ENCODE results near the gene CYP39A1. TPM values are rescaled to one million over a fixed set of nuclear protein-coding genes. Genes with fewer than 3 reads are reported as not detected.

CYP39A1 gene
- total RNA-seq, 2 donors from 2014 or later = not detected

DNA sequence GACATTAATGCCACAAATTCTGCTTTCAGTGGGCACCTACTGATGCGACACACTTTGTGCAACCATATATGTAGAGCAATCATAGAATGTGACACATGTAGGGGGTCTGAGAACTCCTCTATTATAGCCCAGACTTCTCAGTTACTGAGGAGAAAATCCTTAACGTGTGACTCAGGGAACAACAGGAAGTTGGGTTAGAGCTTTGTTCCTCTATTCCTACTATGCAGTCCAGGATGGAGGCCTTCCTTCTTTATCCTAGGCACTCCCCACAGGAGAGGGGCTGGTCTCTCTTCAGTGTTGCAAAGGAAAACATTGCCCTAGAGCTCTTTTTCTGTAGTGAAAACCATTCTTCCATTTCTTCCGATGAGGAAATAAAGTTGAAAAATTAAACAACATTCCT is 121.7 kb downstream of the CYP39A1 start:
- H3K4me3 Mint-ChIP-seq = no peak overlapping the region
- no peaks in the 10 kb centered on the region for H3K4me1 Mint-ChIP-seq
- no peak for ATAC-seq (replicated peaks)
- no peaks in the 10 kb centered on the region for H3K36me3 Mint-ChIP-seq (ENCODE audit: low read depth)
- H3K27me3 Mint-ChIP-seq = peaks cover 34% of the 10 kb centered on the region
- no peaks in the 10 kb centered on the region for H3K9me3 Mint-ChIP-seq
- no peak overlapping the region for H3K27ac Mint-ChIP-seq

DNA sequence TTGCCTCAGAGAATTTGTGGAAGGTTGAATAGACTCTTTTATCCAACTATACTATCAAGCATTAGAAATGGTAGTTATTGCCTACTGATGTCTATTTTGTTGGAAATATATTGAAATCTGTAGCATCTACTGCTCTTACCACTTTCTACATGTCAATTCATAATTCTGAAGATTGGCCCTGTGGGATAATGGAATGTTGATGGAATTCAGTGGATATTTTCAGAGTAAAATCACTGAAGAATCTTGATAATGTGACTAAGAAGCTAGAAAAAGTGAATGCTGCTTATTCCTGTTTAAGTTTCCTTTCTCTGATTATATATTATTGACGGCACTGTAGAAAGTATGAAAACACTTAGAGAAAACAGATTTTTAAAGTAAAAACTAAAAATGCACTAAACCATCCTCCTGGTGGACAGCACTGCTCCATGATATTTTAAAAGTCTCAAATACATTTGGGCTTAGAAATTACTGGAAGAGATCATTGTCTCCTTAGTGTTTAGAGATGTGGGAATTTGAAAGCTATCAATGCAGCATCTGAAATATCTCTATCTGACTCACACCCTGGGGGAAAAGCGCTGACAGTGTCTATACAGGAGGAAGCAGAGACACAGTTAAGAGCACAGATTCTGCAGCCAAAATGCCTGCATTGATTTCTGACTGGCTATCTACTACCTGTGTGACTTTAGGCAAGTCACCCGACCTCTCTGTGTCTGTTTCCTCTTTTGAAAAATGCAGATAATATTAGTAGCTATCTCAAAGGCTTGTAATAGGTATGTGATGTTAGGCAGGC is 123.5 kb downstream of the CYP39A1 start:
- no peak for ATAC-seq (replicated peaks)
- Mint-ChIP-seq H3K4me1 (no peaks in the 10 kb centered on the region), H3K36me3 (ENCODE audit: low read depth) (no peaks in the 10 kb centered on the region), H3K27me3 (peaks cover 37% of the 10 kb centered on the region), H3K27ac (no peak overlapping the region), H3K9me3 (no peaks in the 10 kb centered on the region), H3K4me3 (no peak overlapping the region)

DNA sequence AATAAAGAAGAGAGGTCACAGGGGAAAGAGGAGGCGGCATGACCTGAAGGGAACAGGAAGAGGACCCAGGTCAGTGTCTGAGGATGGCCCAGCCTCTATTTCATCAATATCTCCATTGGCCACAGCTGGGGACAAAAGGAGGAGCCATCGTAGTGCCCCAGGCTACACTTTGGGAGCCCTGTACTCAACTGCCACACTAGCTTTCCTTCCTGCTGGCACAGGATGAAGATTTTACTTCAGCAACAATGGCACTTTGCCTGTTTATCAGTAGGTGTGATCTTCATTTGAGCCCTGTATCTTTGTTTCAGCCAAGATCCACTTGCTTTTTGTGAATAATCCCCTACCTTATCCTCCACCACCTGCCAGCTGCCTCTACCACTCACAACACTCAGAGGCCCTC is 126.0 kb downstream of the CYP39A1 start:
- Mint-ChIP-seq H3K9me3 (peaks cover 3% of the 10 kb centered on the region), H3K4me3 (no peak overlapping the region), H3K27ac (no peak overlapping the region), H3K4me1 (no peaks in the 10 kb centered on the region), H3K36me3 (ENCODE audit: low read depth) (no peaks in the 10 kb centered on the region), H3K27me3 (peaks cover 40% of the 10 kb centered on the region)
- ATAC-seq (replicated peaks) = no peak

DNA sequence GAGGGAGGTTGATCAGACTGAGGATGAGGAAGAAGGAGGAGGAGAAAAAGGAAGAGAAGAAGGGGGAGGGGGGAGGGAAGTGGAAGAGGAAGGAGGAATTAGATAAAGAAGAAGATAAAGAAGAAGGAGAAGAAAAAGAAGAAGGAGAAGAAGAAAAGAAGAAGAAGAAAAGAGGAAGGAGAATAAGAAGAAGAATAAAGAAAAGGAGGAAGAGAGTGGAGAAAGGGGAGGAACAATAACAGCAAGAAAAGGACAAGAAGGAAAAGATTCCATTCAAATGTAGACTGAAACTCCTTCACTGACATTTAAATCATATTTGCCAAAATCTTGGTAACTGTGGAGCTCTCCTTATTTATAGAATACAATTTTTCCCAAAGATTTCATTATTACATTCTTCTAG is 127.0 kb downstream of the CYP39A1 start:
- H3K4me3 Mint-ChIP-seq = no peak overlapping the region
- no peaks in the 10 kb centered on the region for H3K4me1 Mint-ChIP-seq
- H3K27me3 Mint-ChIP-seq = peaks cover 39% of the 10 kb centered on the region
- no peak for ATAC-seq (replicated peaks)
- peaks cover 3% of the 10 kb centered on the region for H3K9me3 Mint-ChIP-seq
- no peaks in the 10 kb centered on the region for H3K36me3 Mint-ChIP-seq (ENCODE audit: low read depth)
- H3K27ac Mint-ChIP-seq = no peak overlapping the region

DNA sequence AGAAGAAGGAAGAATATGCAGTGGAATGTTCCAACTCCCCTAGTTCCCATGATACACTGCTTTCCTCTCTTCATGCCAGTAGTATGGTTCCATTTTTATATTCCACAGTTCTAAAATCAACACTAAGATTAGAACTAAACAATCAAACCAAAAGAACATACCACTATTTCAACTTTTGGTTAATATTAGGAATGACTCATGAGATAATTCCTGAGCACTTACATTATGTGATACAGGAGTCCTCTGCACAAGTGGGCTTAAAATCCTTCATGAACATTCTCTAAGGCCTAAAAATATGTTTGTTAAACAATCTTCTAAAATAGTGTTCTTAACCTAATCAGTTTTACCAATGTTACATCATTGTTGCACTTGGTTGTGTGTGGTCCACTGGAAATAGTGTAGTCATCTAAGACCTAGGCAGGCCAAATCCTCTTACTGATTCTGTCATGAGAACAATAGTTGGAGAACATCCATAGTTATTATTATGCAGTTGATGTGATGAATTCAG is 131.1 kb downstream of the CYP39A1 start:
- H3K4me1 Mint-ChIP-seq = no peaks in the 10 kb centered on the region
- no peaks in the 10 kb centered on the region for H3K36me3 Mint-ChIP-seq (ENCODE audit: low read depth)
- H3K27ac Mint-ChIP-seq = no peak overlapping the region
- H3K9me3 Mint-ChIP-seq = peaks cover 3% of the 10 kb centered on the region
- no peak for ATAC-seq (replicated peaks)
- peaks cover 13% of the 10 kb centered on the region for H3K27me3 Mint-ChIP-seq
- no peak overlapping the region for H3K4me3 Mint-ChIP-seq

- peaks cover 3% of the 10 kb centered on the region for H3K27me3 Mint-ChIP-seq
- H3K4me1 Mint-ChIP-seq = no peaks in the 10 kb centered on the region
- ATAC-seq (replicated peaks) = no peak
- H3K4me3 Mint-ChIP-seq = no peak overlapping the region
- no peak overlapping the region for H3K27ac Mint-ChIP-seq
- H3K36me3 Mint-ChIP-seq (ENCODE audit: low read depth) = no peaks in the 10 kb centered on the region
- no peaks in the 10 kb centered on the region for H3K9me3 Mint-ChIP-seq
These were observed 135.4 kb downstream of the CYP39A1 start for GRCh38 chr6:46517202-46517601.

- ATAC-seq (replicated peaks) = no peak
- Mint-ChIP-seq H3K36me3 (ENCODE audit: low read depth) (no peaks in the 10 kb centered on the region), H3K9me3 (no peaks in the 10 kb centered on the region), H3K4me1 (no peaks in the 10 kb centered on the region), H3K27me3 (peaks cover 3% of the 10 kb centered on the region), H3K27ac (no peak overlapping the region), H3K4me3 (no peak overlapping the region)
These were observed 139.1 kb downstream of the CYP39A1 start for GRCh38 chr6:46513533-46513932.

GRCh38 chr6:46511320-46511719 is 141.3 kb downstream of the CYP39A1 start:
- H3K9me3 Mint-ChIP-seq = no peaks in the 10 kb centered on the region
- no peak overlapping the region for H3K27ac Mint-ChIP-seq
- H3K27me3 Mint-ChIP-seq = peaks cover 3% of the 10 kb centered on the region
- H3K4me1 Mint-ChIP-seq = no peaks in the 10 kb centered on the region
- ATAC-seq (replicated peaks) = no peak
- no peaks in the 10 kb centered on the region for H3K36me3 Mint-ChIP-seq (ENCODE audit: low read depth)
- no peak overlapping the region for H3K4me3 Mint-ChIP-seq

DNA sequence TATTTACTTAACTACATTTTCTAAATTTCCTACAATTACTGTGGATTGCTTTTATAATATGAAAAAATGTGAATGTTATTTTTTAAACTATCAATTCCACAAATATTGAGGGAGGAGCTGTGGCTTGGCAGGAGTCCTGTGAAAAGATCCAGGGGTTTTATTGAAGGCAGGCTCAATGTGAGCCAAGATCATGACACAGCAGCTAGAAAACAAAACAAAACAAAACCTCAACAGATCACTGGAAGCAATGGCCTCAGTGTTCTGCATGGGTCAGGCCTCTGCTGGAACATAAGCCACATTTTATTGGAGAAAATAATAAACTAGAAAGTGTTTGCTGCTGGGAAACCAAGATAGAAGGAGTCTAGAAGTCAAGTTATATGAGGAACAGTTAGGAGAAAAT is 142.0 kb downstream of the CYP39A1 start:
- no peaks in the 10 kb centered on the region for H3K9me3 Mint-ChIP-seq
- H3K27ac Mint-ChIP-seq = no peak overlapping the region
- H3K27me3 Mint-ChIP-seq = peaks cover 3% of the 10 kb centered on the region
- H3K4me3 Mint-ChIP-seq = no peak overlapping the region
- no peaks in the 10 kb centered on the region for H3K36me3 Mint-ChIP-seq (ENCODE audit: low read depth)
- no peak for ATAC-seq (replicated peaks)
- H3K4me1 Mint-ChIP-seq = no peaks in the 10 kb centered on the region

DNA sequence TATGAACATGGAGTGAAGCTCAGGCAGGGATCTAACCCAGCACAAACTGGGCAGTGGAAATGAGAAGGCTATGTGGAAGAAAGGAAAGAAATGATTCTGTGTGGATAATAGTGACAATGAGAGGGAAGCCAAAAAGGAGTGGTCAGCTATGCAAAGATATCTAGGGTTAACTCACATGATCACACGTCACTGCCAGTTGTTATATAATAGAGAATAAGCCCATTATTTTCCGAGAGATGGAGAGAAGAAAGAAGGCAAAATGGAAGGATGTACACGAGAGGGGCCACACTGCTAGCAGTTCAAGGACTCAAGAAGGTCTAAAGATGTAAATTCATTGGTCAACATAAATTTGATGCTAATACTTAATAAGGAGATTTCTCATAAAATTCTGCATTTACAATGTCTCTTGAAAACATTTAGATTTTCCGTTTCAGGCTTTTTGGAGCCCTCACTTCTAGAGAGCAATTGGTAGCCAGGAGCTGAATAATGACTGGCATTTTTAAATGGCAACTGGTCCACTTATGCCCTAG is 142.6 kb downstream of the CYP39A1 start:
- H3K4me3 Mint-ChIP-seq = no peak overlapping the region
- ATAC-seq (replicated peaks) = no peak
- no peaks in the 10 kb centered on the region for H3K9me3 Mint-ChIP-seq
- no peak overlapping the region for H3K27ac Mint-ChIP-seq
- no peaks in the 10 kb centered on the region for H3K4me1 Mint-ChIP-seq
- peaks cover under 1% of the 10 kb centered on the region for H3K27me3 Mint-ChIP-seq
- H3K36me3 Mint-ChIP-seq (ENCODE audit: low read depth) = no peaks in the 10 kb centered on the region

DNA sequence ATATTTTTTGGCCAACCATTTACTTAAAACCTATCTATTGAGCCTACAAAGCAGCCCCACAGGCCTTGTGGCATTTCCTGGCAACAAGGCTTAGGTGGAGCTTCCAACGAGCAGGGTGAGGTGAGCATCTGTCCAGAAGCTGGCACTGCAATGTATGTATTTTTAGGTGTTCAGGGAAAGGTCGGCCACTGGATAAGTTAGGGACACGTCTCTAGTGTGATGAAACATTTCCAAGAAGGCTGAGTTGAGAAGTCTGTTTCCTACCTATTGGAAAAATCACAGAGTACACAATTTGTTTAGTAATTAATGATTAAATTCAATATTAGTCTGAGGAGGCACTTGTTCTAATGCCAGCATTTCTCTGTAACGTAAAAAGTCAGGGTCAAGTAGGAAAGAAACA is 143.6 kb downstream of the CYP39A1 start:
- H3K4me1 Mint-ChIP-seq = no peaks in the 10 kb centered on the region
- no peak overlapping the region for H3K27ac Mint-ChIP-seq
- H3K36me3 Mint-ChIP-seq (ENCODE audit: low read depth) = no peaks in the 10 kb centered on the region
- no peak for ATAC-seq (replicated peaks)
- H3K9me3 Mint-ChIP-seq = no peaks in the 10 kb centered on the region
- no peaks in the 10 kb centered on the region for H3K27me3 Mint-ChIP-seq
- no peak overlapping the region for H3K4me3 Mint-ChIP-seq

GRCh38 chr6:46507426-46507825 is 145.2 kb downstream of the CYP39A1 start:
- H3K9me3 Mint-ChIP-seq = no peaks in the 10 kb centered on the region
- H3K4me3 Mint-ChIP-seq = no peak overlapping the region
- H3K36me3 Mint-ChIP-seq (ENCODE audit: low read depth) = no peaks in the 10 kb centered on the region
- H3K27me3 Mint-ChIP-seq = no peaks in the 10 kb centered on the region
- no peak for ATAC-seq (replicated peaks)
- no peaks in the 10 kb centered on the region for H3K4me1 Mint-ChIP-seq
- H3K27ac Mint-ChIP-seq = no peak overlapping the region

GRCh38 chr6:46505693-46506512 is 146.7 kb downstream of the CYP39A1 start:
- Mint-ChIP-seq H3K9me3 (no peaks in the 10 kb centered on the region), H3K36me3 (ENCODE audit: low read depth) (no peaks in the 10 kb centered on the region), H3K27me3 (peaks cover 4% of the 10 kb centered on the region), H3K4me3 (no peak overlapping the region), H3K27ac (no peak overlapping the region), H3K4me1 (no peaks in the 10 kb centered on the region)
- ATAC-seq (replicated peaks) = no peak

DNA sequence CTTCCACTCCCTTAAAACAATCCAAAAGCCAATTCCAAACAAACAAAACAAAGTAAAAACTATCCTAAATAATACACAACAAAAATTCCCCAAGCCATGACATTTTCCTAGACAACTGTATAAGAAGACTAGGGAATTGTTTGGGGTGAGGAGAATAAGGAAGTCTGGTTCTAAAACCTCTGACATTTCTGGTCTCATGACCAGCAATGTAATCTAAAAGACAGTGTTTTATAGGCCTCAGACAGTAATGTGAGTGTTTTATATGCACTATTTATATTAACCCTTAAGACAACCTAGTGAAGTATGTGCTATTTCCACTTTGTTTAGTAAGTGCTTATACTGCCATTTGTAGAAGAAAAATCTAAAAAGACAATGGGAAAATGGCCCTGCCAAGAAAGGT is 148.4 kb downstream of the CYP39A1 start:
- Mint-ChIP-seq H3K4me3 (no peak overlapping the region), H3K36me3 (ENCODE audit: low read depth) (no peaks in the 10 kb centered on the region), H3K9me3 (no peaks in the 10 kb centered on the region), H3K4me1 (no peaks in the 10 kb centered on the region), H3K27me3 (peaks cover 13% of the 10 kb centered on the region), H3K27ac (no peak overlapping the region)
- no peak for ATAC-seq (replicated peaks)
